Activated naive CD4-positive, alpha-beta T cell treated with anti-CD3 and anti-CD28 coated beads for 36 hours (primary cell): ENCODE results near the gene CRHBP. TPM values are rescaled to one million over a fixed set of nuclear protein-coding genes. Genes with fewer than 3 reads are reported as not detected.

ENCODE experiments used
- CTCF ChIA-PET: fragments of 350-600 bp; sonication (Branson Sonifier 250); formaldehyde crosslinking; loops from one replicate; lab custom pipeline; 2021; ENCODE audit warnings: antibody characterized with exemption; lab: Charles Lee
- DNase-seq: peaks from one replicate; pipeline ENCODE4 v3.0.0-alpha.2; 2020
- H3K27ac Mint-ChIP-seq: one replicate; pipeline ENCODE4 v1.8.0; 2021; ENCODE audit warnings: mild to moderate bottlenecking, mixed read lengths
- H3K27me3 Mint-ChIP-seq: one replicate; pipeline ENCODE4 v1.8.0; 2021; ENCODE audit warnings: low read depth, mixed read lengths
- H3K36me3 Mint-ChIP-seq: one replicate; pipeline ENCODE4 v1.8.0; 2021; ENCODE audit warnings: low read depth, mixed read lengths
- H3K4me1 Mint-ChIP-seq: one replicate; pipeline ENCODE4 v1.8.0; 2021; ENCODE audit warnings: low read depth, mixed read lengths
- H3K4me3 Mint-ChIP-seq: one replicate; pipeline ENCODE4 v1.8.0; 2021; ENCODE audit warnings: mild to moderate bottlenecking, moderate library complexity, mixed read lengths
- H3K9me3 Mint-ChIP-seq: one replicate; pipeline ENCODE4 v1.8.0; 2021; ENCODE audit warnings: mixed read lengths
- intact Hi-C: fragments of 100-400 bp; cut with micrococcal nuclease; formaldehyde crosslinking; loops from one replicate; pipeline ENCODE4 v1.15.1; 2023
- total RNA-seq, 2 experiments: library from RNA; stranded (reverse); gene quantifications; one replicate each; pipeline ENCODE4 v1.2.3, GENCODE V29; 2021

Gene CRHBP
- total RNA-seq, 2 experiments from 2014 or later = 0.38 TPM; not detected in 1

- Mint-ChIP-seq H3K27ac (no peak overlapping the region), H3K4me3 (no peak overlapping the region), H3K27me3 (peaks cover 17% of the 10 kb centered on the region), H3K9me3 (no peaks in the 10 kb centered on the region), H3K4me1 (no peaks in the 10 kb centered on the region), H3K36me3 (no peaks in the 10 kb centered on the region)
- CTCF ChIA-PET = no interaction called here
- DNase-seq = no peak
- intact Hi-C loops = no loop called here
Measured at GRCh38 chr5:77003246-77003645, 50.4 kb downstream of the CRHBP start.

GRCh38 chr5:77006124-77006523 lies 53.3 kb downstream of the CRHBP start:
- no peaks in the 10 kb centered on the region for H3K36me3 Mint-ChIP-seq
- intact Hi-C loops = no loop called here
- peaks cover 15% of the 10 kb centered on the region for H3K27me3 Mint-ChIP-seq
- H3K9me3 Mint-ChIP-seq = no peaks in the 10 kb centered on the region
- CTCF ChIA-PET = no interaction called here
- no peak overlapping the region for H3K4me3 Mint-ChIP-seq
- no peak overlapping the region for H3K27ac Mint-ChIP-seq
- no peak for DNase-seq
- H3K4me1 Mint-ChIP-seq = no peaks in the 10 kb centered on the region

- H3K27me3 Mint-ChIP-seq = peaks cover 14% of the 10 kb centered on the region
- CTCF ChIA-PET = no interaction called here
- H3K9me3 Mint-ChIP-seq = no peaks in the 10 kb centered on the region
- no peak overlapping the region for H3K4me3 Mint-ChIP-seq
- no peak for DNase-seq
- intact Hi-C loops = no loop called here
- H3K4me1 Mint-ChIP-seq = peaks cover 3% of the 10 kb centered on the region
- H3K36me3 Mint-ChIP-seq = no peaks in the 10 kb centered on the region
- H3K27ac Mint-ChIP-seq = no peak overlapping the region
Measured at GRCh38 chr5:77008413-77008812, 55.6 kb downstream of the CRHBP start.

GRCh38 chr5:77010243-77010642 lies 57.4 kb downstream of the CRHBP start:
- CTCF ChIA-PET = no interaction called here
- intact Hi-C loops = loop anchor here (10.0 kb wide), 1 partner anchor 405 kb away; no protein-coding TSS in a partner anchor
- Mint-ChIP-seq H3K9me3 (no peaks in the 10 kb centered on the region), H3K4me3 (no peak overlapping the region), H3K27me3 (peaks cover 12% of the 10 kb centered on the region), H3K27ac (no peak overlapping the region), H3K4me1 (peaks cover 3% of the 10 kb centered on the region), H3K36me3 (no peaks in the 10 kb centered on the region)
- DNase-seq = no peak

- no peaks in the 10 kb centered on the region for H3K9me3 Mint-ChIP-seq
- intact Hi-C loops = loop anchor here (10.0 kb wide), 1 partner anchor 407 kb away; no protein-coding TSS in a partner anchor
- H3K27ac Mint-ChIP-seq = no peak overlapping the region
- no peaks in the 10 kb centered on the region for H3K36me3 Mint-ChIP-seq
- DNase-seq = no peak
- H3K4me3 Mint-ChIP-seq = no peak overlapping the region
- CTCF ChIA-PET = no interaction called here
- peaks cover 12% of the 10 kb centered on the region for H3K27me3 Mint-ChIP-seq
- peaks cover 3% of the 10 kb centered on the region for H3K4me1 Mint-ChIP-seq
Measured at GRCh38 chr5:77011498-77011897, 58.7 kb downstream of the CRHBP start.

GRCh38 chr5:77012601-77013000 lies 59.8 kb downstream of the CRHBP start:
- CTCF ChIA-PET = no interaction called here
- DNase-seq = peak; percentile 21

GRCh38 chr5:77015938-77016569 lies 63.2 kb downstream of the CRHBP start:
- intact Hi-C loops = loop anchor here (1.0 to 10.0 kb wide), 2 partner anchors 148 to 411 kb away; no protein-coding TSS in a partner anchor
- CTCF ChIA-PET = interaction anchor here (0.6 to 1.6 kb wide), 3 partner anchors 9 to 148 kb away, joined by 3 to 12 read pairs (median 3); no protein-coding TSS in a partner anchor
- H3K36me3 Mint-ChIP-seq = no peaks in the 10 kb centered on the region
- no peak for DNase-seq
- peaks cover 3% of the 10 kb centered on the region for H3K4me1 Mint-ChIP-seq
- peaks cover 17% of the 10 kb centered on the region for H3K27me3 Mint-ChIP-seq
- no peak overlapping the region for H3K27ac Mint-ChIP-seq
- no peaks in the 10 kb centered on the region for H3K9me3 Mint-ChIP-seq
- no peak overlapping the region for H3K4me3 Mint-ChIP-seq

More at GRCh38 chr5:77012601-77013000, 59.8 kb downstream of the CRHBP start:
- Mint-ChIP-seq H3K4me1 (peaks cover 3% of the 10 kb centered on the region), H3K27ac (no peak overlapping the region), H3K9me3 (no peaks in the 10 kb centered on the region), H3K27me3 (peaks cover 9% of the 10 kb centered on the region), H3K36me3 (no peaks in the 10 kb centered on the region), H3K4me3 (no peak overlapping the region)
- intact Hi-C loops = loop anchor here (10.0 kb wide), 1 partner anchor 408 kb away; no protein-coding TSS in a partner anchor

GRCh38 chr5:77016962-77017361 lies 64.1 kb downstream of the CRHBP start:
- intact Hi-C loops = loop anchor here (1.0 to 10.0 kb wide), 2 partner anchors 149 to 412 kb away; no protein-coding TSS in a partner anchor
- H3K4me1 Mint-ChIP-seq = peaks cover 3% of the 10 kb centered on the region
- no peaks in the 10 kb centered on the region for H3K9me3 Mint-ChIP-seq
- H3K27ac Mint-ChIP-seq = no peak overlapping the region
- H3K36me3 Mint-ChIP-seq = no peaks in the 10 kb centered on the region
- H3K27me3 Mint-ChIP-seq = peaks cover 19% of the 10 kb centered on the region
- DNase-seq = no peak
- CTCF ChIA-PET = interaction anchor here (0.5 to 1.6 kb wide), 4 partner anchors 8 to 434 kb away, joined by 3 to 12 read pairs (median 4); no protein-coding TSS in a partner anchor
- H3K4me3 Mint-ChIP-seq = no peak overlapping the region

- CTCF ChIA-PET = interaction anchor here (0.5 to 1.6 kb wide), 2 partner anchors 149 to 434 kb away, joined by 4 to 12 read pairs; no protein-coding TSS in a partner anchor
- H3K9me3 Mint-ChIP-seq = no peaks in the 10 kb centered on the region
- H3K4me1 Mint-ChIP-seq = peaks cover 2% of the 10 kb centered on the region
- DNase-seq = no peak
- no peak overlapping the region for H3K27ac Mint-ChIP-seq
- intact Hi-C loops = loop anchor here (10.0 kb wide), 1 partner anchor 413 kb away; no protein-coding TSS in a partner anchor
- peaks cover 25% of the 10 kb centered on the region for H3K27me3 Mint-ChIP-seq
- no peak overlapping the region for H3K4me3 Mint-ChIP-seq
- no peaks in the 10 kb centered on the region for H3K36me3 Mint-ChIP-seq
Measured at GRCh38 chr5:77017668-77018067, 64.8 kb downstream of the CRHBP start.

Other genes starting within 250 kb of the CRHBP start
- under 1 TPM; 0.42 to 0.43 TPM for gene F2R, start 236.9 kb upstream of the CRHBP start, total RNA-seq
- gene F2RL1, start 134.0 kb upstream of the CRHBP start, total RNA-seq = 1 to 10 TPM; 2.9 to 3.0 TPM
- 1 to 10 TPM in 1 of 2 experiments, under 1 TPM in 1; 0.81 to 1.1 TPM for gene S100Z, start 103.0 kb upstream of the CRHBP start, total RNA-seq
- 10 to 100 TPM; 20.3 to 23.0 TPM for gene AGGF1, start 77.4 kb downstream of the CRHBP start, total RNA-seq
- gene ZBED3, start 134.2 kb downstream of the CRHBP start, total RNA-seq = 1 to 10 TPM; 1.9 to 3.3 TPM